ENCODE results near the gene SLX9.

Gene SLX9

DNA sequence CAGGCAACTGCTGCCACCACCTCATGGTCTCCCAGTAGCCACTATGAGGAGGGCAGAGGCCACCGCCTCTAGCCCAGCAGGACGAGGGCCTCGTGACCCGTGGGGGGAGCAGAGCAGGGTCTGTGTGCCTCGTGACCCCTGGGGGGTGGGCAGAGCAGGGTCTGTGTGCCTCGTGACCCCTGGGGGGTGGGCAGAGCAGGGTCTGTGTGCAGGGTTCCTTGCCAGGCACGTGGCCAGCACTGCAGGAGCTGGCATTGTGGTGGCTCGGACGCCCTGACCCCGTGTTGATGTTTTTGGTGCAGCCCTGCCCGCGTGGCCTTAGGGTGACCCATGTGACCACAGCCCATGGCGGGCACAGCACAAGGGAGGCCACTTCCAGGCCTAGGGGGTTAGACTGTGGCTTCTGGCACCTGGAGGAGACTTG, 52.8 kb downstream of the SLX9 start:
- no peak for ATAC-seq

DNA sequence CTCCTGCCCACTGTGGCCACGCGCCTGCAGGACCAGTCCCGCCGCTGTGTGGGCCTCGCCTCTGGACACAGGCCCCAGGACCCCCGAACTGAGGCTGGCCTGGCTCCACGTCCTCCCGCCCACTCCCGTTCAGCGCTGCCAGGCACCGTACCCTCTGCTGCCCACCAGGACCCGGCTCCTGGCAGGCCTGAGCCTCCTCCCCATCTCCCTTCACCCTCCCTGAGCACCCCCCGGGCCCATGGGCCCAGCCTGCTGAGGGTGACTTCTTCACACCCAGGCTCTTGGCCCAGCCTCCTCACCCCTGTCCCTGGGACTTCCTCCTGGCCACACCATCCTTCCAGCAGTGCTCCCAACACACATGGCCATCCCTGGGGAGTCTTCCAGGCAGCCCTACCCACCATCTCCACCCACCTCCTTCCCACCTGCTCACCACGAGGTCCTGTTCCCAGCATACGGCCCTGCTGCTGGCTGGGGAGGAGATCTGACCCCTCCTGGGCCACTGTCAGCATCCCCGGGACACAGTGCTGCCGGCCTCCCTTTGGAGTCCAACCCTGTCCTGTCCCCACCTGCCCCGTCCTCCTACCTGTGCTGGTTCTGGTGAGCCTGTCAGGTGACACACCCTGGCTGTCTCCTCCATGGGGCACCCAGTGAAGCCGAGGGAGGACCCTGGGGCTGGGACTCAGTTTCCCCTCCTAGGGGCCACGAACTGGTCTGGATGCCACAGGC, 53.7 kb downstream of the SLX9 start:
- no peak for ATAC-seq

DNA sequence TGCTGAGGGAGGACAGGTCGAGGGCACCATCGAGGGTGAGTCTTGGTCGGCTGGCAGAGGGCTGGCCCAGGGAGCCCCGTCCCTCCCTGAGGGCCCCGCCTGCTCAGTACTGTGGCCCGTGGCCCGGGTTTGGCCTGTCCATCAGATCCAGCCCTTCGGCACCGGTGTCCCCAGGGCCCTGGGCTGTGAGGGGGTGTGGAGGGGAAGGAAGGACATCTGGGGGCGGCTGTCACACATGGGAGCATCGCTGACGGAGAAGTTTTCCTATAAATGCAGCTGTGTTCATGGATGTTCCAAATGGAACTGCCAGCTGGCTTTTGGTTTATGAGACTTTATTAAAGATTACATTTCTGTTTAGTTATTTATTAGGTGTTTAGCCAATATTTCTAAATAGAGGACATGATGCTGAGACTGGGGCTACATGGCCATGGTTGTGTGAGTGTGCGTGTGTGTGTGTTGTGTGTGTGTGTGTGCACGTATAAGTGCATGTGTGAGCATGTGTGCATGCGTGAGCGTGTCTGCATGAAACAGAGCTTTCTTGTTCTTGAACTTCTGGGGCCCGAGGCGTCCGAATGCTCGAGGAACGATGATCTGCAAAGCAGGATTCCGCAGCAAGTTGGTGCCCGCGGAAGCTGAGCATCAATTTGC, 54.3 kb downstream of the SLX9 start:
- ATAC-seq = no peak

DNA sequence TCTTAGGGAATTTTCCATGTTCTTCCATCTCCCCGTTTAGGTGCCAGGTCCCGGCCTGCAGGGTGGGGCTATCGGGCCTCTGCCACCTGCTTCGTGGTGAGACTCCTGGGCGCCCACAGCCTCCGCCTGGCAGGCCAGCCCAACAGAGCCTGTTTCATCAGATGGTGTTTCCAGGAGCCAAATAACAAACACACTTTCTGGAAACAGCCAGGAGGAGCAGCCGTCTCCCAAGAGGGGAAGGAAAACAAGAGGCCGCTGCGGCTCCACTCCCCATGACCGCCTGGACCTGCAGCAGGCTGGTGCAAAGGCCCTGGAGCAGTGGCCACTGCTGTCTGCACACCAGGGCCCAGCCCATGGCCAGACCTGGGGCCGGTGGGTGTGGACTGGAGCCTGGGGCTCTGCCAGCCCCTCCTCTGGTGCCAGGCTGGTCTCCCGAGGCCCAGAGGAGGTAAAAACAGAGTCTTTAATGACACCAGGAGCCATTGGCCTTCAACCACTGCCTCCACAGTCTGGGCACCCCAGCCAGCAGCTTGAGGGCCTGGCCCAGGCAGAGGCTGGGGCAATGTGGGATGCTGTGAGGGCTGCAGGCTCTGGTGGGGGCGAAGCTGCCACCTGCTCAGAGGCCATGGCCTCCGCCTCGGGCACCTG, 55.0 kb downstream of the SLX9 start:
- ATAC-seq = no peak

DNA sequence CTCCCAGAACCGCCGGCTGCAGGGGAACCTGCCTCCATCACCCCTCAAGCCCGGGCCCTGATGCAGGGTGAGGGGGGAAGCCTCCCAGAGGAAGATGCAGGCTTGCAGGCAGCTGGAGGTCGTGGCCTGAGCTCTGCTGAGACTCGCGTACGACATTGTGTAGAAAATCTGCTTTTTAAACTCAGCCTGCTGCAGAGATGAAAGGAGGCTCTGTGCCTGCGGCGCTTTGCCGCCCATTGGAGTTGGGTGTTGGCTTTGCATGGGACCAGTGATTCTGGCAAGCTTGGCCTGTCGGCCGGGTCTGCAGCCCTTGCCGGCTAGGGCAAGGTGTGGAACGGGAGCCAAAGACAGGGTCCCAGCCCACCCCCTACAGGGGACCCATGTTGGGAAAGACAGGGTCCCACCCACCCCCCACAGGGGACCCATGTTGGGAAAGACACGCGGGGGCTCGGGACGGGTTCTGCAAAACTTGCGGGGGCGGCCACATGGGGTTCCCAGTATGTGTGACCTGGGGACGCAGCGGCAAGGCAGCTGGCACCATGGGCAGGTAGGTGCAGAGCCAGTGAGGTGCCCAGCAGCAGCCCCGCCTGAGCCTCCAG, 55.6 kb downstream of the SLX9 start:
- no peak for ATAC-seq

DNA sequence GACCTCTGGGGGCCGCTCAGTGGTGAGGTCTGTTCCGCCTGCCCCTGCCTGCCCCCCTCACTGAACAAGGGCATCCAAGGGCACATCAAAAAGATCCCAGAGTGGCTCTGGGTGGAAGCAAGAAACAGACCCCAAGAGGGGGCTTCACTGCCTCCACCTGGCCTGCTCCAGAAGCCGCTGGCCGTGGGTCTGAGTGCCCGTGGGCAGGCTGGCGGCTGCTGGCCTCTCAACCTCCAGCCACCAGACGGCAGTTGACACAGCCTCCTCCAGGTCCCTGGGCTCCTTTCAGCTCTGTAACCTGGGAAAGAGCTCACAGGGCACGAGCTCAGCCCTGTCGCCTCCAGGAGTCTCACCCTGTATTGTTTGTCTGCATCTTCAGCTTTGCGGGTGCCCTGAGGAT, 56.3 kb downstream of the SLX9 start:
- no peak for ATAC-seq

DNA sequence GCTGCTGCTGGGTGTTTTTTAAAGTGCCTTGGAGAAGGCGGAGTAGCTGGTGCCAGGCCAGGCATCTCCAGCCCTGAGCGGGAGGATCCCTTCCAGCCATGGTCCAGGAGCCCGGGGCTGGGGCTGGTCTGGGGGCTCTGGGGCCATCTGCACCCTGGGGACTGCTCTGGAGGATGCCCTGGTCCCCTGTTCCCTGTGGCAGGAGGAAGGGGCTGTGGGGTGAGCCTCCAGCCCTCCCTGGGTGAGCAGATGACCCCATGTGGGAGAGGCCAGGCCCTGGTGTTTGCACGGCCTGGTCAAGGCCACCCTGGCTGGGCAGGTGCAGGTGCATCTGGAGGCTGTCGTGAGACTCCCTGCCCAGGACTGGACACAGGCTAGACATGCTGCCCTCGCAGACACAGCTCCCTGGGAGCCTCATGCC, 56.7 kb downstream of the SLX9 start:
- ATAC-seq = no peak

DNA sequence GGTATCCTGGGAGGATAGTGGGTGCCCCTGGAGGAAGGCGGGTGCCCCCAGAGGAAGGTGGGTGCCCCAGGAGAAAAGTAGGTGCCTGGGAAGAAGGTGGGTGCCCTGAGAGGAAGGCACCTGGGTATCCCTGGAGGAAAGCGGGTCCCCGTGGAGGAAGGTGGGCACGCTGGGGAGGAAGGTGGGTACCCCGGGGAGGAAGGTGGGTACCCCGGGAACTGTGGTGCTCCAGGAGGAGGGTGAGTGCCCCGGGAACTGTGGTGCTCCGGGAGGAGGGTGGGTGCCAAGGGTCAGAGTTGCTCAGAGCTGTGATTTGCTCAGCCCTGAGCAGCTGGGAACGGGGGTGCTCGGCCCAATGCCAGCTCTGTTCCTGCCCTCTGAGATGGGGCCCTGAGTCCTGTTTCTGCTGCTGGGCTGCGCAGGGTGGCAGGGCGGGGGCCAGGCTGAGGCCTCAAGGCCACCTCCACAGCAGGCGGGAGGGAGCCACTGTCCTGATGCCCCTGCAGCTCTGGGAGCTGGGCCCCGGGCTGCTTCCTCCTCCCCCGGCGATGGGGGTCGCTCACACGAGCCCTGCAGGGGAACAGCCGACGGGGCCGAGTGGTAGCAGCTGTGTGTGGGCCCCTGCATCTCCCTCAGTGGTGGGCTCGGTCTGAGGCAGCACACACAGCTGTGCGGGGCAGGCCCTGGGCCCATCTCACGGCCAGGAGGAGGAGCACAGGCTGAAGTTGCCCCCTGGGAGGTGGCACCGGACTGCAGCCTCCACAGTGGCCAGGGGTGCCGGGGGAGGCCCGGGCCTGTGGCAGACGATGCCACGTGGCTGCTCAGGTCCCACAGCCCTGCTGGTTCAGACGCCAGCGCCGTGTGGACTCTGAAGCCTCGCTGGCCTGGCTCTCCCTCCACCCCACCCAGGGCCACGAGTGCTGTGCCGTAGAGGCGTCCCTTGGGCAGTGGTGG, 57.4 kb downstream of the SLX9 start:
- no peak for ATAC-seq

DNA sequence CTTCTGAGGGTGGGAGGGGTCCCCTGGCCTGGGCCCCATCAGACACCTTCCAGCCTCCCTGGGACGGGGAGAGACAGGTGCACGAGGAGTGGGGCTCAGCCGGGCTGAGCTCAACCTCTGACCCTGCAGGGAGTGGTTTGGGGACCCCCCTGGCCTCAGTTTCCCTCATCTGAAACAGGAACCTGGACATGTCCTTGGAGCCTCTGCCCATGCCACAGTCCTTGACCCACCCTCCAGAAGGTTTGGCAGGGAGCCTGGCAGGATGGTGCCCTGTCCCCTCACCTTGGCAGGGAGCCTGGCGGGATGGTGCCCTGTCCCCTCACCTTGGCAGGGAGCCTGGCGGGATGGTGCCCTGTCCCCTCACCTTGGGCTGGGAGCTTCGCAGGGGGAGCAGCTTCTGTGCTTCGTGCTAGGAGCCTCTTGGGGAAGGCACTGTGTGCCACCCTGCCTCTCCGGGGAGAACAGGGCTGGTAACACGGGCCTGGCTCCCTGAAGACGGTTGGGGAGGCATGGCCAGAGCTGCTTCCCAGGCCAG, 58.3 kb downstream of the SLX9 start:
- ATAC-seq = no peak

DNA sequence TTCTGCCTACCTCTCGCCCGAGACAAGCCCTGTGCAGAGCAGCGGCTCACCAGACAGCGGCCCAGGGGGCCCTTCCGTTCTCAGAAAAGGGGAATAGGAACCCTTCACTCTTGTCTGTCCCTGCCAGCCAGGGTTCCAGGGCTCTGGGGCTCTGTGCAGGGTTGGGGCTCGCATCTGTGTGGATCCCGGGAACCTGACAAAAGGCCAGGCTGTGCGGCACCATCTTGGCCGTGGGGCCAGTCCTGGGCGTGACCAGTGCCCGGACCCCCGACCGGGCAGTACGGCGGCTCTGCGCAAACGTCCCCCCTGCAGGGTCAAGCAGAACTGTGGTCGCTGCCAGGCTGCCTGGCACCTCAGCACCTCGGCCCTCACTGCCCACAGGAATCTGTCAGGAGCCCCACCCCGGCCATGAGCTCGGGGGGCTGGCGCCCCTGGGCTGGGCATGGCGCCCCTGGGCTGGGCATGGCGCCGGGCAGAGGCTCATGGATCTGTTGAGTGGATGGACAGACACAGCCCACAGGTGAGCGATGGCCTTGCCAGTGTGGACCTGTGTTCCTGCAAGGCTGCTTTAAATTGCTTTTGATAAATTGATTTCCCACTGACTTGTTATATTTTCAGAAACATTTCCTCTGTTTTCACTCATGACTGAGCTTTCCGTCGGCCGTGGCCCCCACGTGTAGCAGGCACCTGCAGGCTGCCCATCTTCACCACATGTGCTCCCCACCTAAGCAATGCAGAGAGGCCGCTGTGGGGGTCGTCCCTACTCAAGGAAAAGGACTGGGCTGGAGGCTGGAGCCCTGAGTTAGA, 59.0 kb downstream of the SLX9 start:
- ATAC-seq = no peak

DNA sequence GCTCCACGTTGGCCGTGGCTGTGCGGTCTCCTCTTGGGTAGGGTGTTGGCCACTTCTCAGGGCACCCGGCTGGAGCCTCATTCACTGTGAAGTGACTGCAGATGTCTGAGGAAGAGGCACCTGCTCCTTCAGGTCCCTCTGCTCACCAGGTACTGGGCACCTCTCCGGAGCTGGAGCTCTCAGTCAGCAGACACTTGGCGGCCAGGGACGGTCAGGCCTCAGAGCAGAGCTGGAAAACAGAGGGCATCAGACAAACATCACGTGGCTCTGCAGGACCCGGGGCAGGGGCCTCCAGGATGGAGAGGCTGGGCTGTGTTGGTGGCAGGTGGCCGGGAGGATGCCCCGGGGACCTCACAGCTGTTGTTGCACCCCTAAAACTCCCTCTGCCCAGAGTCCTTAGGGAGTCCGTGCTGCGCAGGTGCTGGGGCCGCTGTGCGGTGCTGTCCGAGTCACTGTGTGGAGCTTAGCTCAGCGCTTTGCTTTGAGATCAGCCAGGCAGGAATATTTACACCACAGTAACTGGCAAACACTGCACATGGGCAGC, 59.7 kb downstream of the SLX9 start:
- no peak for ATAC-seq

DNA sequence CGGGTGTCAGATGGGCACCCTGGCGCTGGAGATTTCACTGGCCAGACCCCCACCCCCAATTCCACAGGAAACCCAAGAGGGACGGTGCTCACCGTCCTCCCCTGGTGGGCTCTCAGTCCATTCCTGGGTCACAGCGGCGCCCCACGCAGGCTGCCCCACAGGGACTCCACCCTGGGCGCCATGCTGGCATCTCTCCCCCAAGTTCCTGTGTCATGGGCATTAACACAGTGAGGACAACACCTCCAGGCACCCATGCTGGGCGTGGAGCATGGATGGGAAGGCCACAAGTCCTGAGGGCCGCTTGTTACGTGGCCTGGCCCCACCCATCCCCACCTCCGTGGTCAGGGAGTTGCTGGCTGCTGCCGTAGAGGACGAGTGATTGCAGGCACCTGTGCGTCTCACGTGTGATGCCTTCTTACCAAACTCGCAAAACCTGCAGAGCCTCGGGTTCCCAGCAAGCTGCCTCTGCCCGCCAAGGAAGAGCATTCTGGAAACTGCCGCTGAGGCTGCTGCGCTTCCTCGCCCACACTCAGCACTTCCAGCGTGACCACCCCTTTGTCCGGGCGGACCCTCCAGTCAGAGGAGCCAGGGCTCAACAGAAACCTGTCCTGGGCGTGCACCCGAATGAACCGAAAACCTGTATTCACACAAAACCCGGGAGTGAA, 60.3 kb downstream of the SLX9 start:
- ATAC-seq = no peak

DNA sequence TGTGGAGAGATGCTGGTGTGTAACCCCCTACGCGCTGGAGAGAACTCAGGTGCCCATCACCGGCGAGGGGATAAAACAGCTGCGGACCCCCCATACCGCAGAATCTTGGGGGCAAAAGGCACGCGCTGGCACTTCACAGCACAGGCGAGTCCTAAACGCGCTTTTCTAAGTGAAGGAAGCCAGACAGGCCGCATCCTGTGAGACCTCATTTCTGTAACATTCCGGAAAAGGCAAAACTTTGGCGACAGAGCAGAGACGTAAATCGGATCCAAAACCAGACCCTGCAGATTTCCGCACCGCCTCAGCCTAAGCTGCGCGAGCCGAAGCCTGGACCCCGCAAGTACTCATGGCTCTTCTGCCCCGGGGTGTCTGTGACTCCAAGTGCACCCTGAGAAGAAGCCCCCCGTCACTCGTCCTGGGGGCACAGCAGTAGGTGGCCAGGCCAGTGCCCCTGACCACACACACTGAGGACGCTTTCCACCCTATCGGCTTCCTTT, 60.9 kb downstream of the SLX9 start:
- no peak for ATAC-seq

DNA sequence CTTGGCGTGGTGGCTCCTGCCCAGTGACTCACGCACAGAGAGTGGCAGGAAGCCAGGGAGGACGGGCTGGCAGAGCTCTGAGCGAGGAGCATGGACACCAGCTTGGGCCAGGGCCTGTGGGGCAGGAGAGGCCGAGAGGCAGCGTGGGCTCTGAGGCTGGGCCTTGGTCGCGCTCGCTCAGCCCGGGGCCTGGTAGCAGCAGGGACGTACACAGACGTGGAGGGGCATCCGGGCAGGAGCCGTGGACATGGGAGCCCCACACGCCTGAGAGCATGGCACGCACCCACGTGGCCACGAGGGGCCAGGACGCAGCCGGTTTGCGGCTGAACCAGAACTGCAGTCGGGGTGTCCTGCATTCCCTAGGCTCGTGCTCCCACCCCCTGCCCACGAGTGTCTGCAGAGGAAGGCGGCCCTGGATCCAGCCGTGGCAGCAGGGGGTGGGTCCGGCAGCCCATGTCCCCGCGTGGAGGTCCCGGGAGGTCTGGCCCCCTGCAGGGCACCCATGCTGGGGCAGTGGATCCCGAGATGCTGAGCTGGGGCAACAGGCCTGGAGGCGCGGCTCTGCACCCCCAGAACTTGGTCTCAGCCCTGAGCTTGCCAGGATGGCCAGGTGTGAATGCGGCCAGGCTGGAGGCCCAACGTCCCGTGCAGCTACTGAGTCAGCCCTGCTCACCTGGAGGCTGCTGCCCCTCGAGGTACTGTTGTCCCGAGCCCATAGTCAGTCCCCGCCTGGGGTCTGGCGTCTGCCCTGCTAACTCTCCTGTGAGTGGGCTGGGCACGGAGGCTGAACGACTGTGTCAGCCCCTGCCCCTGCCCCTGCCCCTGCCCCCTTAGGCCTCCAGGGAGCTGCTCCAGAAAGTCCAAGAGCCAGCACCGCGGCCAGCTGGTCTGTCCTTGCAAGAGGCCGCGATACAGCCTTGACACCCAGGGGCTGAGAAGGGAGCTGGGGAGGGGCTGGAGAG, 61.6 kb downstream of the SLX9 start:
- no peak for ATAC-seq

DNA sequence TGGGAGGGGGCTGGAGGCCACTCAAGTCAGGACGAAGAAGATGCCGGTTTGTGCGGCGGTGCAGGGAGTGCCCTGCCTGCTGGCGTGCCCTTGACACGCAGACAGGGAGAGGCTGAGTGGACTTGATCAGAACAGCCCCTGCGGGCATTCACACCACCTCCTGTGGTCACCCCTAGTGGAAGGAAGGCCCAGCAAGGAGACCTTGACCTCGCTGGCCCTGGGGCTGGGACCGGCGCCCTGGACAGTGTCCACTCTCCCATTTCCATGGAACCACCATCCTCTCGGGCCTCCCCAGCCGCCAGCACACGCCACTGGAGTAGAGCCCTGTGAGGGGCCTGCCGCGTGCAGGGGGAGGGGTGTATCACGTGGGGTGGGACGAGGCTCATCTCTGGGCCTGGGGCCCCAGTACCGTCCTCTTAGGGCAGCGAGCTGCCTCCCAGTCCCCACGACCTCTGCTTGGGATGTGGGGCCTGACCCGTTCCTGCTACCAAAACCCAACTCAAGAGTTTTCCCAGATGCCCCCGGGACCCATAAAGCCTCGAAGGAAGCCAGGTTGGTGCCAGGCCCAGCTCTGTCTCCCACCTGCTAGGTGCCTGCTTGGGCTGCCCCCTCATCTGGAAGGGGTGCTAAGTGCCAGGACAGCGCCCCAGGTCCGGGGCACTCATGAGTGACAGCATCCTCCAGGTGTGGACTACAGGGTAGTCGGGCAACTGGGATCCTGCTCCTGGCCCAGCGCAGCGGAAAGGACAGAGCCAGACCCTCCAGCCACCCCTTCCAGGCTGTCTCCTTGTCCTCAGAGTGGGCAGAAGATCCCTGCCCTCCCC, 62.8 kb downstream of the SLX9 start:
- ATAC-seq = no peak

DNA sequence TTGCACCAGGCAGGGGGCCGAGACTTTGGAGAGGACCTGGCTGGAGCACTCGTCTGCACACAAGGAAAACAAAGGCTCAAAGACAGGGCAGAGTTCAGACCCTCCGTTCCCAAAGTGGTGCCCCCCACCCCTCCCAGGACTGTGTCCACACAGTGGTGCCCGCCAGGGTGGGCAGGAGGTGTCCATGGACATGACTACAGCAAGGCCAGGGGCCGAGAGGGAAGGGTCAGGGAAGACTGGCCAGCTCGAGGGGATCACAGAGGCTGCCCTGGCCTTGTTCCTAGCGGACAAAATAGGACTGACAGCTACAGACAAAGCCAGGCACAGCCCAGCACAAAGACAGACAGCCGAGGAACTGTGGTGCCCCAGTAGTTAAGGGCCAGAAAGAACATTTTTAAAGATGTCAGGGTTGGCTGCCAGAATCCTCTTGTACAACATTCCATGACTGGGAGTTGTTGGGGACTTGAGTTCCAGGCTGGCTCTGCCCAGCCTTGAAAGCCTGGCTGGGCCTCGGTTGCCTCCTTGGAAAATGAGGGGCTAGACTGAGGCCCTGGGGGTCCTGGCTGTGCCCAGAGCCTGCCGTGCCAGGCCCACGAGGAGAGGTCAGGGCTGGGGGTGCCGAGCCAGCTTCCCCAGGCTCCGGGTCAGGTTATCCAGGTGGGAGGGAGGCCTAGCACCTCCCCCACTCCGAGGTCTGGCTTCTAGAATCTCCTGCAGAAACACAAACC, 63.7 kb downstream of the SLX9 start:
- ATAC-seq = no peak

DNA sequence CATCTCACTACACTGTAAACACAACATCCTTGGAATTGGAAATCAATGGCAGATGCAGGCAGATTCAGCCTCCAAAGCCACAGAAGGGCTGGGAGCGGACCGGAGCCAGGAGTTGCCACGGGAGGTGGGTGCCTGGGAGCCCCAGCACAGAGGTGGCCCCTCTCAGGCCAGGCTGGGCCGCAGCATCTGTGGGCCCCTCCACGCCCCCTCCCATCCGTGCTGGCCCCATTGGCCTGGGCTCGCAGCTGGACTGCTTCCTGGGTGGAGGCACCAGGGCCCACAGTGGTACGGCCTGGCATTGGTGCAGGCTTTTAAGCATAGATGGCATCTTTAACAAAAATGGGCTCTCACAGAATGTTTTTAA, 64.2 kb downstream of the SLX9 start:
- no peak for ATAC-seq

Data from activated CD4-positive, CD25-positive, alpha-beta regulatory T cell treated with anti-CD3 and anti-CD28 coated beads, Interleukin-2, amount 50 U/mL, for 24 hours (primary cell).